ENCODE results near the gene FOXN3.
"Not testable (repeated sequence)": the region's sequence is repeated elsewhere in the genome, so short reads cannot be mapped to it uniquely, and the experiment has no call there.

FOXN3 gene

DNA sequence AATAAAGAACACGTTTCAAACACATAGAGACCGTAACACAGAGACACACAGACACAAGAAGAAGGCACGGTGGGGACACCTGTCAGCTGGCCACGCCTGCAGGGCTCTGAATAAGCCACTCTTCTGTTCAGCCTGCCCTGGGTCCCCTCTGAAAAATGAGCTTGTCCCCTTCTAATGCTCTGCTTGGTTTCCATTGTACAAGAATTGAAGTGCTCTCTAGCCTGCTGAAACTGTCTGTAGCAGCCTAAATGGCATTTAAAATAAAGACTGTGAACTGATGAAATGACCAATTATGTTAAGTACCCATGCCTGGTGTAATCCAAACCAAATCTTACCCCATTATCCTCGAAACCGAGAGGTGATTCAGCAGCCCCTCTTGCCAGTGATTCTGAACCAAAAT lies 139.8 kb downstream of the FOXN3 start:
- no peak for DNase-seq (ENCODE audit: low read depth)

DNA sequence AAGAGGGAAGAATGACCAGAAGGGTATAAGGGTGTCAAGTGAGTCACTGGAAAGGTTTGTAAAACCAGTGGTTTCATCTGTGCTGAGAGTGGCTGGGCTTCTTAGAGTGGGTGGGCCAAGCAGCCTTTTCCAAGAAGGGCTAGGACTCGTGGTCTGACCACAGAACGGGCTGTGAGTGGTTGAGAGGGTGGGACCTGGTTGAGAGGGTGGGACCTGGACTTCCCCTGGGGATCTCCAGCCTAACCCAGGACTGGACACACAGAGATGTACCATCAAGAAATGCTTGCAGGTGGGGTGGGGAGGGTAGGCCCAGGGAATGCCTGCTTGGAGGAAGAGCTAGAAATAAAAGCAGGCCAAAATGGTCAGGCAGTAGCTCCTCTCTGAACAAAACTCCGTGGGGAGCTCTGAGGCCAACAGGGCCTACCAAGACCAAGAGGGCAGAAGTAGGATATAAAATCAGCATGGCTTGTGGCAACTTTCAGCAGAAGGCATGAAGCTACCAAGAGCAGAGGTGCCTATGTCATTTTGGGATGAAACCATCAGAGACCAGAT lies 140.5 kb downstream of the FOXN3 start:
- peak; percentile 4 for DNase-seq (ENCODE audit: low read depth)

DNA sequence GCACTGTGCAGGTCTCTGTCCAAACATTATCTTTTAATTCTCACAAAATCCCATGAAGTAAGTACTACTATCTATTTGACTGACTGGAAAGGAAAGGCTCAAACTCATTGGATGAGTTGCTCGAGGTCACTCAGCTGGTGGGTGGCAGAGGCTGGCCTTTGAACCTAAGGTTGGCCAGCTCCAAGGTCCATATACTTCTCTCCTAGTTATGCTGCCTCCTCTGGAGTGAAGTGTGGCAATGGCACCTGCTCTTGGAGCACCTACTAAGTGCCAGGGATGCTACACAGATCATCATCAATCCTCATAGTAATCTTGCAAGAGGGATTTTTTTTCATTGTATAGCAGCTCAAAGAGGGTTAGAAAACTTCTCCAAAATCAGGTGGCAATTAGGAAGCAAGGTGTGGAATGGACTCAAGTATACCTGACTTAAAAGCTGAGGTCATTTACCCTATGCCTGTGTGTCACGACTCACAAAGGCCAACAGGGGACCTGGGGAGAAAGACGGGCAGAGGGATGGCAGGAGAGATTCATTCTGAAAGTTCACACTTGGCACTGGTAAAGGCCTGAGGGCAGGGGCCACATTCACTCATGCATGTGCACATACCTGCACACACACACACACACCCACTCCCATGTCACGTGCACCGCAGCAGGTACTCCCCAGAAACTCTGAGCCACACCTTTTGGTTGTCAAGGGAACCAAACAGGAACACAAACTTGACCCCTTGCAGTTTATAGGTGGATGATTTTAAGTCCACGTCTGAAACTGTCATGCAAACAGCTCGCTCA lies 146.4 kb downstream of the FOXN3 start:
- DNase-seq (ENCODE audit: low read depth): no peak

DNA sequence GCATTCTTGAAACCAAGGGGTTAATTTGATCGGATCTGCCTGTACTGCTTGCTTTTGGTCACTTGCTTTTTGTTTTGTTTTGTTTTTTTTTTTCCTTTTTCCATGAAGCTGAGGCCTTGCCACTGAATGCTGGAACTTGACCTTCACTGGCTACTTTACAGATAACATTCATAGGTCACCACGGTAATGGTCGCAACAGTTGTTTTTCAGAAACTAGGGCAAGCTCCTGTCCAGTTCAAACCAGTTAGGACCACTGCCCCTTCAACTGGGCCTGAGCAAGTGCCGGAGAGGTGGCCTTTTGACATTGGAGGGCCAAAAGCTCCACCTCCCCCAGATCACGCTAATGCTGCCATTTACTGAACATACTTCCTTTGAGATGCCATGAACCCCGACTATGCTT lies 147.6 kb downstream of the FOXN3 start:
- DNase-seq (ENCODE audit: low read depth): no peak

DNA sequence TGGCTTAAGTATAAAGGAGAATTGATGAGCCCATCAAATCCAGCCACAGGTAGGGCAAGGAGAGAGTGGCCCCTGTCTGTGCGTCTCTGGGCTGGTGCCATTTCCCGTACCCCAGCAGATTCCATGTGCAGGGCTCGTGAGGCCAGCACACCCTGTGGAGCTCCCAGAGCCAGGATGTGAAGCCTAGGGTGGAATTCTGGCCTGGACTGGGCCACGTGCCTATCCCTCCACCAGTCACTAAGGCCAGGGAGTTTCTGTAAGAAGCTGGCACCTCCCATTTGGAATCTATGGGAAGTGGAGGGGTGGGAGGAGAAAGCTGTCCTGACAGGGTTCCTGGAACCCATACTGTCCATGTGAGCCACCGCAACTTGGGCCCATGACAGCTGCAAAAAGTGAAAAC lies 148.5 kb downstream of the FOXN3 start:
- DNase-seq (ENCODE audit: low read depth): no peak

DNA sequence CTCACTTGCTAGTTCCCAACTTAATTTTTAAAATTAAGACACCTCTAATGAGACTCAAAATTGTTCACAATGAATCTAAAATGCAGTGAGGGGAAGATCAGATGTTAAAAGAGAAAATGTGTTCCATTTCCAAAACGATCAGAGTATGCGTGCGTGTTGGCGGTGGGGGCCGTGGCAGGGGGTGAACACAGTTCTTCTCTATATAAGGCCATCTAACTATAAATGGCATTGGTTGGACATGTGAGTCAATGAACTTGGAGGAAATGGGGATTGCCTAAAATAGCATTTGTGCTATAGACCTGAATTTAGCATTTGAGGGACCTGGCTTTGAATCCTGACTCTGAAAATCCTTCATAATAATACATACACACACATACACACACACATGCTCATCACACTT lies 149.4 kb downstream of the FOXN3 start:
- no peak for DNase-seq (ENCODE audit: low read depth)

DNA sequence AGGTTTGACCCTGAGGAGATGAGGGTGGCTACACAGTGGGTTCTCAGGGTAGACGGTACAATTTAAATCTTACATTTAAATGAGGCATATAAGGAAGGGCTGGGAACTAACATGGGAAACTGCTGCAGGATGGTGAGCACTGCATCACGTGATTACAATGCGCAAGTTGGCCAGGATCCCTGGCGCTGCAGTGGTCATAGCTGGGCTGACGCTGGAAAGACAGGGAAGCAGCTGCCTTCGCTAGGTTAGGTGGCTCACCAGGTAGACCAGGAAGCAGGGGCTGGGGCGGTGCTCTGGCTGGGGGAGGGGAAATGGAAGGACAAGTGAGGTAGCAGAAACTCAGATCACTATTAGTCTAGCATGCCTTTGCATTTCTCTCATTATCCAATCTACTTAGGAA lies 149.9 kb downstream of the FOXN3 start:
- no peak for DNase-seq (ENCODE audit: low read depth)

DNA sequence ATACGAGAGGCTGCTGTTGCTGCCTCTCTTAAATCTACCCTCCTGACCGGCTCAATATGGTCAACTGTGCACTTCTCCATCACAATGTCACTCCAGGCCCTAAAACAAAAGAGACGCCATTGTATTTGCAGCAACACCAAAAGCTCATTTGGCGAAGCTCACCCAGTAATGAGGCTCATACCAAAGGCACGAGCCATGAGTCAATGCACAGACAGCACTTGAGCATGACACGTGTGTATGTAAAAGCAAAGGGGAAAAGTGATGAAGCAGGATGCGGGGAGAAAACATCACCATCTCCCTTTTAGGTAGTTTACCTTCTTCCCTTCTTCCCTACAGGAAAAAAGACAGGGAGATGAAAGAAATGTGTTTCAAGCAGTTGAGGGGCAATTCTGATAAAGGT lies 150.3 kb downstream of the FOXN3 start:
- no peak for DNase-seq (ENCODE audit: low read depth)

DNA sequence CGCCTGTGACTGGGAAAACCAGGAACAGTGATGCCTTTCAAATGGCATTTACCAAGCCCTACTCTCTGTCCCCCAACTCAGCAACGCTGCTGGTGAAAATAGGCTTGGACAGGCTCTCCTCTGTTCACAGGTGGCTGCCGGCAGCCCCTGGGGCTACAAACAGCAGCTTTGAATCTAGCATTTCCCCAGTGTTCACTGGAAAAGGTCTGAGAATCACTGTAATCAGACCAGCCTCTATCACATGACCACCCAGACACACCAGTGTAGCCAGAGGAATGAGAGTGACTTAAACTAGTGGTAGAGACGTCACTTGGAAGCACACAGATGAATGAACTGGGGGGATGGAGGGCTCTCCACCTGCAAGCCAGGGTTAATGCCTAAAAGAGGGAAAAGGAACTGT lies 151.8 kb downstream of the FOXN3 start:
- no peak for DNase-seq (ENCODE audit: low read depth)

DNA sequence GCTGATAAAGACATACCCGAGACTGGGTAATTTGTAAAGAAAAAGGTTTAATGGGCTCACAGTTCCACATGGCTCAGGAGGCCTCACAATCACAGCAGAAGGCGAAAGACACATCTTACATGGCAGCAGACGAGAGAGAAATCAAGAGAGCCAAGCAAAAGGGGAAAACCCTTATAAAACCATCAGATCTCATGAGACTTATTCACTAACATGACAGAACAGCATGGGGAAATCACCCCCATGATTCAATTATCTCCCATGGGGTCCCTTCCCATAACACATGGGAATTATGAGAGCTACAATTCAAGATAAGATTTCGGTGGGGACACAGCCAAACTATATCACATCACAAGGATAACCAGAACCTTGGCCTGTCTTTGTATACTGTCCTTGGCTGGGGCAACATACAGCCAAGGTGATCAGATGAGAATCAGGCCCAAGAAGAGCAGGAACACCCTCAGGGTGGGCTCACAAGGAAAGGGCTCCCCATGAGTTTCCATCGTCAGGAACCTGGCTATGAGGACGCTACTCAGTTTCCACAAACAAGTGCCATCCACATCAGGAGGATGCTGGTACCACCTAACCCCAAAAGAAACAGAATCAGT lies 152.7 kb downstream of the FOXN3 start:
- no peak for DNase-seq (ENCODE audit: low read depth)

DNA sequence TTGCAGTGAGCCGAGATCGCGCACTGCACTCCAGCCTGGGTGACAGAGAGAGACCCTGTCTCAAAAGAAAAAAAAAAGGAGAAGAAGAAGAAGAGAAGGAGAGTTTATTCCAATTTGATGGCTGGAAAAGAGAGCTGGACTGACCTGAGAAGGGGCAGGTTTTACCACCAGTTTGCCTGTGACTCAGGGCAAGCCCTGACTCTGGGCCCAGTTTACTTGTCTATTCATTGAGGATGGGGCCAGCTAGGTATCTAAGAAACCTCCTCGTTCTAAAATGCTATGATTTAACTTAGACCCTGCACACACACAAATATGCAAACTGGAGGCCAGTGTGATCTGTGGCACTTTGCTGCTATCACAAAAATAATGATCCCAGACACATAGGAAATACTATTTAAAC lies 155.0 kb downstream of the FOXN3 start:
- no peak for DNase-seq (ENCODE audit: low read depth)

DNA sequence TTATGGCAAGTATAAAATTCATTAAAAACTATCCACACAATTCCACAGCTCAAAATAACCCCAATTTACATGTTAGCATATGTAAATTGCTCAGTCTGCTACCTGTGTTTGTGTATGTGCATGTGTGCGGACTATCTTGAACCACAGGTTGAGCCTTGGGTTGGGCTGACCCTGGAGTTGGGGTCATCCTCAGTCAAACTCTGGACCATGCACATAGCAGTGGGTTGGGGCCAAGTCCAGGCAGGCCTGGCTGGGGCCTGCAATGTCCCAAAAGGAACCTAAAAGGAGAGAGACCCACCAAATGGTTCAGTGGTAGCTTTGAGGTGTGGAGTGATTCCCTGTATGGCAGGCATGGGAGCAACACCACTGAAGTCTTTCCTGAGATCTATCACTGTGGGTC lies 156.1 kb downstream of the FOXN3 start:
- DNase-seq (ENCODE audit: low read depth): no peak

DNA sequence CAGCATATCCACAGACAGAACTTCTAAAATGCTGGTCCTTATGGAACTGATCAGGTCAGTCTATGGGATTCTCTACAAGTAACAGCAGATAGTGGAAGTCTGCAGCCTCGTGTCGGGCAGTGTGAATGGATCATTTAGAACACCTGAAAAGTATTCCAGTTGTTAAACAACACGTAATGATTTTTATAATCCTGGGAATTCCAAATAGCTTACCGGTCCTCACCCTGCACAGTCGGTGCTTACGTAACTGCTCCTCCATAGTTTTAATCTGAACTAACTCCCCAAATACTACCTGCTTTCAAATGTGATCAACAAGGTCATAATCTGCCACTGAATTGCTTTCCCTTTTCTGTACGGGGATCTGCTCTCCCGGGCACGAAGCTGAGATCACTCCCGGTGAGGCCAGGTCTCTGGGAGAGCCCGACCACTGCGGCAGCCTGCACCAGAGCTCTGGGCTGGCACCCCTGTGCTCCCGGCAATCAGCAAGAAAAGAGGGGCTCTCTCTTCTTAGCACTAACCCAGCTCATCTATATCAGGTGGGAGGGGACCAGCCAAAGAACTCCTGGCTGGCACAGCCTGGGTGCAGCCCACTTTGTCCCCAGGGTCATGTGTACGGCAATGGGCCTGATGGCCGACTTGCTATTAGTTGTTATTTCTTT lies 157.0 kb downstream of the FOXN3 start:
- no peak for DNase-seq (ENCODE audit: low read depth)

DNA sequence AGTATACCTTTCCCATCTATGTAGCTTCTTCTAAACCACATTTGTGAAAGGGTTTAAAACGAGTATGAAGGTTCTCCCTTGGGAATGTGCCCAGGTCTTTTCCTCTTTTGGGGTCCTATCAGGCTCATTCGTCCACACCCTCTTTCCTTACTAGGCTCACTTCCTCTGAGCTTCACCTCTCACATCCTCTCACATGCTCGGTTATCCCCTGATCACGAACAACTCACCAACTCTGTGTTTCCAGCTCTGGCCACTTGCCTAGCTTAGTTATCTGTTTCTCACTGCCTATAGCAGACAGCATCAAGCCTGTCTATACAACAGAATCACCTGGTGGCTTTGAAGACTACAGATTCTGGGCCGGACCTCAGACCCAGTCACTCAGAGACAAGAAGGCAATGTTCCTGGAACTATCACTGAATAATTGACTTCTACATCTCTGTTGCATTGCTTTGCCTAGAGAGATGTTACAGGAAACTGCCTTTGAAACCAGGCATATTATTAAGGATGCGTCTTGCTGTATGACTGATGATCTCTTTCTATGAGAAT lies 158.2 kb downstream of the FOXN3 start:
- DNase-seq (ENCODE audit: low read depth): no peak

DNA sequence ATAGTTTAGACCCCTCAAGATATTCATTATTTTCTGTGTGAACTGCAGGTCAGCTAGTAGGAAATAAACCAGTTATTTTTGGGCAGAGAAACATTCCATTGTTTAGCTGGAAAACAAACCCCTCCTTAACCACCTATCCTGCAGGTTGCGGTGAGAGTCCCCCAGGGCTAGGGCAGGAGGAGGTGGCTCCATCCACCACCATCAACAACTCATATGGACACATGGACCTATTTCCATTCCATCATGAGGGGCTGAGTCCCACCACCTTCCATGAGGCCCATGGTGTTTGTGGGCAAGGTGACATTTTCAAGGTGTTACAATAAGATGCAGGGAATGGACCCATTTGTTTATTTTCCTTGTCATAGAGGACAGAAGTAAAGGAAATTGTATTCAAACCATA lies 160.1 kb downstream of the FOXN3 start:
- no peak for DNase-seq (ENCODE audit: low read depth)

DNA sequence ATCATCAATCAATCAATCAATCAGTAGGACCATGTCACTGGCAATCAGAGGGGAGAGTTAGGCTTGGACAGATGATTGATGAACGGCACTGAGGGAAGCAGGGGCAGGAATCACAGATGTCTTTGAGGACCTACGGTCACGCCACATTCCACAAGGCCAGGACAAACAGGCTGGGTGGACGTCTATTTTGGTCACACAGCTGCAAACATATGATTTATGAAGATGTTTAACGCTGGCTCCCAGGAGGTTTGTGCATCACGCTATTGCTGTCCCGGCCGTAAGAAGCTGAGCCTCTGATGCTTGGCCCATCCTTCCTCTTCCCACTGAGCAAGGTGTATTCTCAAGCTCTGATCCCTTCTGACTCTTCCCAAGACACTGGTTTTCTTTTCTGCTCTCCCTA lies 160.8 kb downstream of the FOXN3 start:
- no peak for DNase-seq (ENCODE audit: low read depth)

DNA sequence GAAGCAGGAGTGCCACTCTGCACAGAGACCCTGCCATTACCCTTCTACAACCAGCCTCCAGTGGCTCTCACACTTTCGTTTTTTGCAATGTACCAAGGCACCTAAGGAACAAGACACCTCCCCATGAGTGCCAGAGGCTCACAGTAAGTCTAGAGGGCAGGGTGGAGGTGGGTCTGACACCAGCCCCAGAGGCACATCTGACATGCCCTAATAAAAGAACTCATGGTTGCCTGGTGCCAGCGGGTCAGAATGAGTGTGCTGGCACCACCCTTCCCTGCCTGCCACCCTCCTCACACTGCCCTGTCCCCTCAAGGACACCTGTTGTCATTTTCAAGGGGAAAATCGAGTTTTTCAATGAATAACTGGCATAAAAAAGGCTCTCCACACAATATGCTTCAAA lies 161.2 kb downstream of the FOXN3 start:
- no peak for DNase-seq (ENCODE audit: low read depth)

DNA sequence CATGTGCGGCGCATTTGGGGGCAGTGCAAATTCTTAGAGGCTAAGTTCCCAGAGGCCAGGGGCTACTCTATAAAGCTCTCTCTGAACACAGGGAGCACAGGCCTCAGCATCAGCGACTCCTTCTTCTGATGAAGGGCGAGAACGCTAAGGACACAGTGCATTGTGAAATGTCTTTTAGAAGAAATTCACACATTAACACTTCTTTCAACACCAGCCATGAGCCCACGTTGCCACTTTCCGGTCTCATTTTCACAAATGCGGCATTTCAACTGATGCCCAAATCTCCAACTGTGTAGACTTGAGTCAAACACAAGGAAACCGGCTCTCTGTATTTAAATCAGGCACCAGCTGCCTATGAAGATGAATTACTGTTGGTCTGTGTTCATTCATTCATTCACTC lies 162.0 kb downstream of the FOXN3 start:
- no peak for DNase-seq (ENCODE audit: low read depth)

DNA sequence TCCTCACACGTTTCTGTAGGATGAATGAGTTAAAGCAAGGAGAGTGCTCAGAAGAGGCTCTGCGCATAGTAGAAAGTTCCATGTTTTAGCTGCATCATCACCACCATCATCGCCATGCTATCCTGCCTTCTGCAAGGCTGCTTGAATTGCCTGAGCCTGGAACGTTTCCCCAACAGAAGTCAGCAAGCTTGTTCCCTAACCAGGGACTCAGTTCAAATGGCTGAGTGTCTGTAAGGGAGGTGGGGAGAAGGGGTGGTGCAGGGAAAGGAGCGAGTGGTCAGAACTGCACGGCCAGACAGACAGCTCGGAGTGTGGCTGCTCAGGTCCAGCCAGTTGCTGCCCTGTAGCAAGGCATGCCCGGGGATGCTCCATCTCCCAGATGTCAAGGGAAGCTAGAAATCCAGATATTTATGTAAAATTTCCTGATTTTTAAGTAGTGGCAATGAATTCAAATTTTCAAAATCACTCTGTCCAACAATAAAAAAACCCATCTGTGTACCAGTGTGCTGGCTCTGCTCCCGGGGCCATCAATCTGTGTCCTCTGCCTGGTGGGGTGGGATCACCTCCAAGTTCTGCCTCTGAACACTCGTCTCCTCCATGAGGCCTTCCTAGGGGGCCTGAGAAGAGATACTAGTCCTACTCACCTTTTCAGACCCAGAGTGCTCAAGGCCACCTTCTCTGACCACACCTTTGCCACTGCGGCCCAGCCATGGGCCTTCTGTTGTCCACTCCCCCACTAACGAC lies 162.7 kb downstream of the FOXN3 start:
- no peak for DNase-seq (ENCODE audit: low read depth)

DNA sequence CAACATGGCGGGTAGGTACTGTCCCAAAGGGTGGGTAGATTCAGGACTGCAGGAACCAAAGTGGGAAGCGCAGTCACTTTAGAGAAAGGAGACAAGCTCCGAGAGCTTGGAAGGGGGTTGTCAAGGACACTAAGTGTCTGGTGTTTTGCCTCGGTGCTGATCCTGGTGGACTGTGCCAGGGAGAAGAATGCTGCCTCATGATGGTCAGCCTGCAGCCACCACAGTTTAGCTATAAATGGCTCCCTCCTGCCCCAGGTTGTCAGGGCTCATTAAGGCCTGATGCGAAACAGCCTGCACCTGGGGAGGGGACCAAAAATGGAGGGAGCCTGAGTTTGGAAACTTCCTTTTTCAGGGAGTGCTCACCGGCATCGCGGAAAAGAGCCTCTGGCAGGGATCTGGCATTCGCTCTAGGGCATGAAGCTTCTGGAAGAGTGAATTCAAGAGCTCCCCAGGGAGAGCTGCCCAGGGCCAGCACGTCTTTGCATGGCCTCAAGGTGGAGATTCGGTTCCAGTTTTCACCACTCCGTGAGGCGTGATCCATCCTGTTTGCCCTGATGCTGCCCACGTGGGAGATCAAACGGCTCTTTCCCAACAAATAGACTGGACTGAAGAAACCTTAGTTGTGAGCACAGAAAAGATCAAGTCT lies 164.0 kb downstream of the FOXN3 start:
- no peak for DNase-seq (ENCODE audit: low read depth)

DNA sequence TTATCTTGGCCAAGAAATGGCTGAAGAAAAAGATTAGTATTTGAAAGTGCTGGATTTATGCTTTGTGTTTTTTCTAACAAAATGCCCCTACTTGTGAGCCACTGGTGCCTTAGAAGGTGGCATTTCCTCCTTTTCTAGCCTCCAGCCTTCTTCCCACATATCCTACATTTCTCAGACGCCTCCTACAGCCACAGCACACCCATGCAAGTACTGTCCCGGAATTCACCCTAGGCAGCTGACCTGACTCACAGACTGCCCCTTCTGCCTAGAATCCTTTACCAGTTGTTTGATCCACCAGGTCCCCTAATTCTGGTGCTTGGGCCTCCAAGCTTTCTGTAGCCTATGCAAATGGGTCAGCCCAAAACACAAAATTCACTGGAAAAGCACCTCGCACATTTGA lies 166.0 kb downstream of the FOXN3 start:
- DNase-seq (ENCODE audit: low read depth): no peak

DNA sequence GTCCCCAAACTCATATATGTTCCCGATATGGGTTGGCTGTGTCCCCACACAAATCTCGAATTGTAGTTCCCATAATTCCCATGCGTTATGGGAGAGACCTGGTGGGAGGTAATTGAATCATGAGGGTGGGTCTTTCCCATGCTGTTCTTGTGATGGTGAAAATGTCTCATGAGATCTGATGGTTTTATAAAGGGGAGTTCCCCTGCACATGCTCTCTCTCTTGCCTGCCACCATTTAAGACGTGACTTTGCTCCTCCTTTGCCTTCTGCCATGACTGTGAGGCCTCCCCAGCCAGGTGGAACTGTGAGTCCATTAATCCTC lies 166.4 kb downstream of the FOXN3 start:
- DNase-seq (ENCODE audit: low read depth): not testable (repeated sequence)
